ENCODE data around the gene PTGDR2. TPM values are rescaled to one million over a fixed set of nuclear protein-coding genes. Genes with fewer than 3 reads are reported as not detected.

PTGDR2 gene
- total RNA-seq = under 1 TPM in 1 of 2 donors, not detected in 1; 0.14 TPM
- long read RNA-seq, donor 1 = 0 reads
- long read RNA-seq, donor 2 = 0 reads

DNA sequence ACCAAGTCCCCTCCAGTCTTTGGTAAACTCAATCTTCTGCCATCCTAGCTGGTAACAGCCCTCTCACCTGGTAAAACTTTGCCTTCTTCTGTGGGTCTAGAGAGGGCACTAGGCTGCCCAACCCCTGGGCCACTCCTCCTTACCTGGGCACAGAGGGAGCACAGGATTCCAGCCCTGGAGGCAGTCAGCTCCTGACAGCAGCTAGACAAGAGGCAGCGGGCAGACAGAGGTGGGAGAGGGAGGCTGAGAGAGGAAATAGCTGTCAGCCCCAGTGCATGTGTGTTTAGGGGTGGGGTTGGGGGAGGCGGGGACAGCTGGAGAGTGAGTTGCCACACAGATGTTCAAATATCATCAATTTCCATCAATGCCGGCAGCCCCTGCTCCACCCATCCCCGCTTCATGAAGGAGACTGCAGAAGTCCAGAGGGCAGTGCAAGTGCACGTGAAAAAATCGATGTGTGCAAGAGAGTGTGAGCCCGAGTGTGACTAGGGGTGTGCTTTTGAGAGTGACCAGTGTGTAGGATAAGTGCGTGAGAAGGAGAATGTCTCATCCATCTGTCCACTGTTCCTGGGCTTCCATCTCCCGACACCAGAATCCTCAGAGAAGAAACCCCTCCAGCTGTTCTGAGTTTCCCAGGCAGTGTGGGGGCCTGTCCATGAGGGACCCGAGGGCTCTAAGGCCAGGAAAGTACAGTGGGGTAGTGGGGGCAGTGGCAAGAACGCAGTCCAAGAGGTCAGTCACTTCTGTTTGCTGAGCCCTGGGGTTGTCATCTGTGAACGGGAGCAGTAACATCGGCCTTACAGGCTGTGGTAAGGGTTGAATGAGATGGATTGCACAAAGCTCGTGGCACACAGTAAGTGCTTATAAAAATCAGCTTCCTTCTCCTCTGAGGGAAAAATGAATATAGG is at the start of gene PTGDR2:
TSS of gene PTGDR2 (minus strand) at position 225 of the 908 bp plus-strand sequence. CDS start 2,228 bp downstream, outside the sequence.
- DNase-seq (ENCODE audit: low spot score) = no peak
- intact Hi-C loops (cut with DNase I) = no loop called here

GRCh38 chr11:60905047-60905446 is 49.3 kb upstream of the PTGDR2 start:
- intact Hi-C loops (cut with DNase I) = no loop called here
- DNase-seq (ENCODE audit: low spot score) = no peak

GRCh38 chr11:60902625-60903024 is 46.9 kb upstream of the PTGDR2 start:
- no peak for DNase-seq (ENCODE audit: low spot score)
- intact Hi-C loops (cut with DNase I) = no loop called here

- intact Hi-C loops (cut with DNase I) = no loop called here
- no peak for DNase-seq (ENCODE audit: low spot score)
Measured at GRCh38 chr11:60900673-60901404, 45.1 kb upstream of the PTGDR2 start.

DNA sequence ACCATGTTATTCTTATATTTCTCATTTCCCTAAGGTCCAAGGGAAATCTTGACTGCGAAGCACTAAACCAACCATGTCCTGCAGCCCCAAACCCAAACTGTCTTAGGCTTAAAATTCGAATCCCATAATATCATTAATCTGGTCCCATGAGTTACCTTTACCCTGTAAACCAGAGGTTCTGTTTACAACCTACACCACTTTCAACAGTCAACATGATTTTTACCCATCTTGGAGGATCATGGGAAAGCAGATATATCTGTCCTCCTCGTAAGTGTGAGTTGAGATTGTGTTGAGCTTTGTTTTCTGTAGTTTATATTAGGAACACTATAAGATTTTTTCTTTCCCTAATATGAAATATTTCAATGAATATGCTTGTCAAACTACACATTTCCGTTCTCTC is 44.2 kb upstream of the PTGDR2 start:
- DNase-seq (ENCODE audit: low spot score) = no peak
- intact Hi-C loops (cut with DNase I) = loop anchor here (5.0 kb wide), 2 partner anchors 63 to 68 kb away; no protein-coding TSS in a partner anchor

- intact Hi-C loops (cut with DNase I) = loop anchor here (5.0 kb wide), 2 partner anchors 62 to 67 kb away; no protein-coding TSS in a partner anchor
- no peak for DNase-seq (ENCODE audit: low spot score)
Measured at GRCh38 chr11:60899046-60899936, 43.5 kb upstream of the PTGDR2 start.

GRCh38 chr11:60897496-60897895 is 41.7 kb upstream of the PTGDR2 start:
- no peak for DNase-seq (ENCODE audit: low spot score)
- intact Hi-C loops (cut with DNase I) = loop anchor here (5.0 kb wide), 2 partner anchors 60 to 65 kb away; no protein-coding TSS in a partner anchor

DNA sequence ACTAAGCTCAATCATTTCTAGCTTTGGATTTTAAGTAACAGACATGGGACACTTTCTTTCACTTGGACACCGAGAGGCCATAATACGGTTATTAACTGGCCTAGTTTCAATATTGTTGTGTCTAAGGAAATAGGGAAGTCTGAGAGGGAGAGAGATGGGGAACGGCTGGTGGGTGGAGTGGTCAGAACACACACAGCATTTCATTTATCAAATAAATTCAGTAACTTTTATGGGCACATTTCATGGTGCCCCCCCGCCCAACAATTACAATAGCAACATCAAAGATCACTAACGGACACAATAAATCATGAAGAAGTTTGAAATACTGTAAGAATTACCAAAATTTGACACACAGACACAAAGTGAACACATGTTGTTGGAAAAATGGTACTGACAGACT is 39.9 kb upstream of the PTGDR2 start:
- intact Hi-C loops (cut with DNase I) = loop anchor here (5.0 kb wide), 2 partner anchors 58 to 63 kb away; no protein-coding TSS in a partner anchor
- DNase-seq (ENCODE audit: low spot score) = no peak

- DNase-seq (ENCODE audit: low spot score) = no peak
- intact Hi-C loops (cut with DNase I) = no loop called here
Measured at GRCh38 chr11:60891103-60891741, 35.5 kb upstream of the PTGDR2 start.

- intact Hi-C loops (cut with DNase I) = no loop called here
- DNase-seq (ENCODE audit: low spot score) = no peak
Measured at GRCh38 chr11:60890696-60891095, 34.9 kb upstream of the PTGDR2 start.

DNA sequence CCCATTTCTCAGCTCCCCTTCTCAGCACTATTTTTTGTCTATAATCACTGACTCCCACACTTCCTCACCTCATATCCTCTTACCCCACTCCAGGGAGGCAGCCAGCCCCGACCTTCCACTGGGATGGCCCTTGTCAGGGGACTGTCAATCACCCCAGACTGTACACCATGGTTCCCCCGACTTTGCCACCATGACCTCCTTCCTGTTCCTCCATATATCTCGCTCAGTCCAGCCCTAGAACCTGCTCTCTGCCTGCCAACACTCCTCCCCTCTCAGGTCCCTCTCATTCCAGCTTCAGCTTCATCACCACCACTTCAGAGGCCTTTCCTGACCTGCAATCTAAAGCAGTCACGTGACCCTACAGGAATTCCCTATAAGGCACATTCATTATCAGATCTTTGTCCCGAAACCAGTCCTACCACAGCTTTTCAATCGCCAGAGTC is 34.1 kb upstream of the PTGDR2 start:
- no peak for DNase-seq (ENCODE audit: low spot score)
- intact Hi-C loops (cut with DNase I) = no loop called here

DNA sequence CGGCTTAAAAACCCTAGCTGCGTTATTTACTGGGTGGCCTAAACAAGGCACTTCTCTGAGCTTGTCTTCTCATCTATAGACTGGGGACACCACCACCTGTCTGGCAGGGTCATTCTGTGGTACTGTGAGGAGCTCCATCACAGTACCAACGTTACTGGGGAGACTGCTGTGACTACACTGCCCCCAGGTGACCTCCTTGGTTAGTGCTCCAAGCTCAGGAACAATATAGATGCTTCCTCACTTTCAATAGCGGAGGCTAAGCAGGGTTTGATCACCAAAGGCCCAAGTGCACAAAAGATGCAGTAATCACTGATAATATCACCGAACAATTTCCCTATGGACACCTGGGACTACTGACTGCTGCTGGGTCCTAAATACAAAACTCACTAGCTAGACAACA is 31.8 kb upstream of the PTGDR2 start:
- no peak for DNase-seq (ENCODE audit: low spot score)
- intact Hi-C loops (cut with DNase I) = no loop called here

DNA sequence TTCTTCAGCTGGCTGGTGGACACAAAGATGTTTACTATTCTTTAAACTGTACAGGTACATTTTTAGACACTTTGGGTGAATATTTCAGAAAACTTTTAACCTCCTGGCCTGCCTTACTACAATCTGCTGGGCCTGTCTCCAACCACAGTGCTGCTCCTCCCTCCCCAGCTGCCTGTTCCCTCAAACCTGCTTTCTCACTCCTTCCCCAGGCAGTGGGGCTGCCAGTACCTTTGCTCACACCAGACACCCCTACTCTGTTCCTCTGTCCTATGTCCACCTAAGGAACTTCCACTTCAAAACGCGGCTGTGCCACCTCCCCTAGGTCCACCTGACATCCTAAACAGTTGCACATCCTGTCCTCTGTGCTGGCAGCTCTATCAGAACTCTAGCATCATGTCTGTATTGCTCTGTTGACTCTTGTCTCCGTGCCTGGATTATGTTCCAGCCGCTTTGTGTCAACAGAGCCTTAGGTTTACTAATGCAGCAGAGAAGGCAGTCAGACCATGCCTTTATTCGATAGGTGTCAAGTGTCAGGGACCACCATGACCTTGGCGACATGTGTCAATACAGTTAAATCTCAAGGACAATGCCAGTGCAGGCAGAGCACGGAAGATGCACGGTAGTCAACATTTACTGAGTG is 25.0 kb upstream of the PTGDR2 start:
- intact Hi-C loops (cut with DNase I) = no loop called here
- no peak for DNase-seq (ENCODE audit: low spot score)

- DNase-seq (ENCODE audit: low spot score) = no peak
- intact Hi-C loops (cut with DNase I) = no loop called here
Measured at GRCh38 chr11:60879971-60880588, 24.3 kb upstream of the PTGDR2 start.

GRCh38 chr11:60879104-60879503 is 23.4 kb upstream of the PTGDR2 start:
- DNase-seq (ENCODE audit: low spot score) = no peak
- intact Hi-C loops (cut with DNase I) = no loop called here

DNA sequence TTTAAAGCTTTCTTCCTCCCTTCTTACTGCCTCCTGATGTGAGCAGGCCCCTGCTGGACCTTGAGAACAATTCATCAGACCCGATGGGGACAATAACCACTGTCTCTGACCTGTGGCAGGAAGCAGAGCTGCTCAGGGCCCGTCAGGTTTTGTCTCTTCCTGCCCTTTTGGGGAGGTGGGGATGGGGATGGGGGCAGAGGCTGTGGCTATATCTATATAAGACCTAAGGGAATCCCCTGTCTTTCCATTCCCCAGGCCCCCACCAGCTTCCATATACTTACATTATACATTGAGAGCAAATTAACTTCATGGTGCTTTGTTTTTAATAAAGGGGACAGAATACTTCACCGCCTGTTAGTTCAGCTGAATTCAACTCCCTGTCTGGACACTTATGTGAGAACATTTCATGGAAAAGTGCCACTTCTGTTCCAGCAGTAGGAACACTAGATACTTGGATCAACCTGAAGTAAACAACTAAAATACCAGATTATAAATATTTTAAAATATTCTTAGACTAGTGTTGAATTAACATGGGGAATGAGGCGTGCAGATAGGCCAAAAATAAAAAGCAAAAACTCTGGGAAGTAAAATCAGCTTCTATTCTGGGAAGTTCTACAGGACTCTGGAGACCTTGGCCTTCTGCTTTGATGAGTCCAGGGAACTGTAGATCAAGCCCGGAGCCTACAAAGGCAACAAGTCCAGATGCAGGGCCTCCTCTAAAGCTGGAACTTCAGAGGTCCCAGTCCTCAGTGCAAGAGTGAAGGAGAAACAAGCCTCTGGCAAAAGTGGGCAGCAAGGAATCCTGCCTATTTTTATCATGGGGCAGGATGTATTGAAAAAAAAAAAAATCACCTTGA is 22.7 kb upstream of the PTGDR2 start:
- intact Hi-C loops (cut with DNase I) = no loop called here
- DNase-seq (ENCODE audit: low spot score) = no peak

GRCh38 chr11:60876168-60876485 is 20.4 kb upstream of the PTGDR2 start:
- no peak for DNase-seq (ENCODE audit: low spot score)
- intact Hi-C loops (cut with DNase I) = no loop called here
